Caco-2 (cell line): ENCODE data around the gene DEFB132. TPM values are rescaled to one million over a fixed set of nuclear protein-coding genes. Genes with fewer than 3 reads are reported as not detected.

Source experiments
- BruUV-seq: library from RNA; stranded (reverse); fragments of 400-500 nt; replicated peaks from 2 replicates; lab custom pipeline; 2021; lab: Mats Ljungman, UMichigan
- CTCF ChIA-PET: fragments of 300-600 bp; sonication (Branson Sonifier 250); formaldehyde crosslinking; loops from one replicate; lab custom pipeline; 2022; ENCODE audit warnings: antibody characterized with exemption; lab: Charles Lee
- POLR2A ChIA-PET: fragments of 300-600 bp; sonication (Branson Sonifier 250); formaldehyde crosslinking; loops from one replicate; lab custom pipeline; 2022; ENCODE audit warnings: antibody characterized with exemption; lab: Charles Lee
- DNase-seq, 2 experiments: peaks; one replicate each; pipeline versions ENCODE4 v3.0.0 to v3.0.0-alpha.2; 2020 to 2022
- H3K27me3 ChIP-seq: replicated peaks from 2 replicates; pipeline ENCODE4 v1.6.0; 2011; ENCODE audit warnings: low read length; ENCODE audit not compliant: control insufficient read depth, insufficient read depth
- H3K36me3 ChIP-seq: 2 replicates; pipeline ENCODE4 v1.5.1; 2011; ENCODE audit warnings: low read length; ENCODE audit not compliant: control insufficient read depth, insufficient read depth
- H3K4me1 ChIP-seq: fragments of 250-450 bp; sonication (Bioruptor Pico); 2 replicates; pipeline ENCODE4 v1.5.1; 2020; ENCODE audit warnings: mild to moderate bottlenecking
- H3K4me3 ChIP-seq: 2 replicates; pipeline ENCODE4 v1.5.1; 2011; ENCODE audit warnings: low read depth, mild to moderate bottlenecking, control low read depth, low read length
- H3K9me3 ChIP-seq: fragments of 250-450 bp; sonication (Bioruptor Pico); 2 replicates; pipeline ENCODE4 v1.5.1; 2020; ENCODE audit warnings: mild to moderate bottlenecking, moderate library complexity
- H3K27ac Mint-ChIP-seq: one replicate; pipeline ENCODE4 v1.8.0; 2022; ENCODE audit warnings: mixed read lengths; ENCODE audit not compliant: unreplicated experiment
- H3K27me3 Mint-ChIP-seq: one replicate; pipeline ENCODE4 v1.8.0; 2022; ENCODE audit warnings: mixed read lengths; ENCODE audit not compliant: insufficient read depth, unreplicated experiment
- H3K36me3 Mint-ChIP-seq: one replicate; pipeline ENCODE4 v1.8.0; 2022; ENCODE audit warnings: mild to moderate bottlenecking, mixed read lengths; ENCODE audit not compliant: insufficient read depth, unreplicated experiment
- H3K4me1 Mint-ChIP-seq: one replicate; pipeline ENCODE4 v1.8.0; 2022; ENCODE audit warnings: low read depth, mixed read lengths; ENCODE audit not compliant: unreplicated experiment
- H3K4me3 Mint-ChIP-seq: one replicate; pipeline ENCODE4 v1.8.0; 2022; ENCODE audit warnings: mild to moderate bottlenecking, moderate library complexity, mixed read lengths; ENCODE audit not compliant: unreplicated experiment
- H3K9me3 Mint-ChIP-seq: one replicate; pipeline ENCODE4 v1.8.0; 2022; ENCODE audit warnings: mixed read lengths; ENCODE audit not compliant: unreplicated experiment
- CTCF ChIP-seq, 2 experiments: fragments of 200-600 bp in 1 of 2; IDR thresholded peaks; 1 replicate in 1 of 2; 2 replicates in 1 of 2; pipeline versions ENCODE4 v1.5.1 to v1.8.0; 2011 to 2022; ENCODE audit warnings: antibody characterized with exemption in 1 of 2, control low read depth in 1 of 2, inconsistent platforms in 1 of 2, low read depth in 1 of 2, low read length in 1 of 2, mild to moderate bottlenecking in 1 of 2, moderate library complexity in 1 of 2; ENCODE audit not compliant: insufficient read depth in 1 of 2, severe bottlenecking in 1 of 2, unreplicated experiment in 1 of 2
- intact Hi-C: fragments of 100-400 bp; cut with micrococcal nuclease; formaldehyde crosslinking; loops from one replicate; pipeline ENCODE4 v1.10.0; 2022; ENCODE audit not compliant: unreplicated experiment
- total RNA-seq: library from RNA; stranded (reverse); gene quantifications from 2 replicates; pipeline ENCODE4 v1.2.3, GENCODE V29; 2022

DEFB132 gene
- total RNA-seq, 1 experiment from 2014 or later, result not detected

GRCh38 chr20:214383-214782, 43.1 kb upstream of the DEFB132 start:
- no TSS peak for BruUV-seq
- no peaks in the 10 kb centered on the region for H3K9me3 Mint-ChIP-seq
- no peak overlapping the region for H3K4me3 ChIP-seq
- no peak overlapping the region for H3K4me3 Mint-ChIP-seq
- H3K4me1 Mint-ChIP-seq, result no peaks in the 10 kb centered on the region
- H3K36me3 Mint-ChIP-seq, result no peaks in the 10 kb centered on the region
- intact Hi-C loops, result no loop called here
- H3K4me1 ChIP-seq, result 0 out of 2 replicates have a peak, but pooled peaks cover 4% of the 10 kb centered on the region
- H3K27me3 Mint-ChIP-seq, result no peaks in the 10 kb centered on the region
- H3K36me3 ChIP-seq, result no peaks in the 10 kb centered on the region
- ChIA-PET POLR2A (no interaction called here), CTCF (no interaction called here)
- TF ChIP-seq CTCF (IDR thresholded peaks at IDR 0.05; ENCODE audit: insufficient read depth in 1 of 2, low read depth in 1 of 2, low read length in 1 of 2, severe bottlenecking in 1 of 2, unreplicated experiment in 1 of 2), result no peak
- DNase-seq, result no peak
- H3K27ac Mint-ChIP-seq, result no peak overlapping the region
- no peaks in the 10 kb centered on the region for H3K27me3 ChIP-seq
- no peaks in the 10 kb centered on the region for H3K9me3 ChIP-seq

GRCh38 chr20:215796-216195, 41.7 kb upstream of the DEFB132 start:
- BruUV-seq, result no TSS peak
- no peak for TF ChIP-seq CTCF (IDR thresholded peaks at IDR 0.05; ENCODE audit: insufficient read depth in 1 of 2, low read depth in 1 of 2, low read length in 1 of 2, severe bottlenecking in 1 of 2, unreplicated experiment in 1 of 2)
- CTCF ChIA-PET, result interaction anchor here (1.0 kb wide), 1 partner anchor 47 kb away, joined by 3 read pairs; no protein-coding TSS in a partner anchor
- H3K27ac Mint-ChIP-seq, result no peak overlapping the region
- no peaks in the 10 kb centered on the region for H3K36me3 Mint-ChIP-seq
- Histone ChIP-seq H3K4me1 (0 out of 2 replicates have a peak, but pooled peaks cover under 1% of the 10 kb centered on the region), H3K9me3 (no peaks in the 10 kb centered on the region), H3K4me3 (no peak overlapping the region), H3K36me3 (no peaks in the 10 kb centered on the region), H3K27me3 (no peaks in the 10 kb centered on the region)
- POLR2A ChIA-PET, result no interaction called here
- no peaks in the 10 kb centered on the region for H3K9me3 Mint-ChIP-seq
- intact Hi-C loops, result no loop called here
- peaks cover 5% of the 10 kb centered on the region for H3K27me3 Mint-ChIP-seq
- H3K4me3 Mint-ChIP-seq, result no peak overlapping the region
- DNase-seq, result no peak
- no peaks in the 10 kb centered on the region for H3K4me1 Mint-ChIP-seq

- no TSS peak for BruUV-seq
- Mint-ChIP-seq H3K4me1 (no peaks in the 10 kb centered on the region), H3K36me3 (no peaks in the 10 kb centered on the region), H3K27me3 (peaks cover 5% of the 10 kb centered on the region), H3K9me3 (no peaks in the 10 kb centered on the region), H3K4me3 (no peak overlapping the region), H3K27ac (no peak overlapping the region)
- H3K4me3 ChIP-seq, result no peak overlapping the region
- intact Hi-C loops, result no loop called here
- no peak for TF ChIP-seq CTCF (IDR thresholded peaks at IDR 0.05; ENCODE audit: insufficient read depth in 1 of 2, low read depth in 1 of 2, low read length in 1 of 2, severe bottlenecking in 1 of 2, unreplicated experiment in 1 of 2)
- H3K36me3 ChIP-seq, result no peaks in the 10 kb centered on the region
- no peaks in the 10 kb centered on the region for H3K27me3 ChIP-seq
- H3K4me1 ChIP-seq, result no peaks in the 10 kb centered on the region
- no peaks in the 10 kb centered on the region for H3K9me3 ChIP-seq
- CTCF ChIA-PET, result no interaction called here
- no peak for DNase-seq
- POLR2A ChIA-PET, result no interaction called here
Observed at GRCh38 chr20:217266-217665, 40.3 kb upstream of the DEFB132 start.
